HepG2 (cell line): ENCODE data around the gene FAT2. TPM values are rescaled to one million over a fixed set of nuclear protein-coding genes. Genes with fewer than 3 reads are reported as not detected.

Source experiments
- ATAC-seq: fragments of 200-7000 bp; cut with Tn5 transposase; 3 replicates; pipeline ENCODE4 v1.9.1; 2020; ENCODE audit warnings: mild to moderate bottlenecking, moderate library complexity
- BruUV-seq: library from RNA; stranded (reverse); fragments of 400-500 nt; replicated peaks from 2 replicates; lab custom pipeline; 2021; lab: Mats Ljungman, UMichigan
- CTCF ChIA-PET: fragments of 300-600 bp; formaldehyde crosslinking; extraction: SDS; loops from one replicate; lab custom pipeline; 2021; ENCODE audit warnings: low total read pairs, inconsistent platforms, low intra/inter-chr PET ratio; lab: Yijun Ruan, JAX
- POLR2A ChIA-PET: fragments of 350-600 bp; sonication (Branson Sonifier 250); formaldehyde crosslinking; loops from one replicate; lab custom pipeline; 2020; ENCODE audit warnings: antibody characterized with exemption, inconsistent platforms; lab: Yijun Ruan, JAX
- DNase-seq: peaks from one replicate; pipeline ENCODE4 v3.0.0-alpha.2; 2015; ENCODE audit warnings: low spot score
- FAIRE-seq: peaks from 3 replicates; lab custom pipeline; 2011; peaks lifted over from hg19 to GRCh38; lab: Jason Lieb, UNC
- H2AFZ ChIP-seq: one replicate; pipeline ENCODE4 v1.6.1; 2011; ENCODE audit warnings: low read length, inconsistent platforms
- H3K27ac ChIP-seq: fragments of 300-600 bp; 3 replicates; pipeline ENCODE4 v1.8.0; 2011; ENCODE audit warnings: mixed run types, mild to moderate bottlenecking, mixed read lengths, low read length, inconsistent platforms; ENCODE audit not compliant: insufficient read depth; ENCODE audit errors: extremely low read length
- H3K27me3 ChIP-seq, 2 experiments: fragments of 200-600 bp in 1 of 2; 2 replicates in 1 of 2; 3 replicates in 1 of 2; pipeline versions ENCODE4 v1.6.0 to v1.8.0; 2011; ENCODE audit warnings: low read length in 2 of 2, mild to moderate bottlenecking in 2 of 2, moderate library complexity in 2 of 2, inconsistent platforms in 1 of 2; ENCODE audit not compliant: insufficient read depth in 2 of 2, control insufficient read depth in 1 of 2
- H3K36me3 ChIP-seq, 2 experiments: fragments of 200-600 bp in 1 of 2; replicated peaks in 1 of 2; 2 replicates in 1 of 2; 3 replicates in 1 of 2; pipeline versions ENCODE4 v1.5.1 to v1.8.0; 2011; ENCODE audit warnings: low read length in 2 of 2, inconsistent platforms in 1 of 2; ENCODE audit not compliant: insufficient read depth in 2 of 2, control insufficient read depth in 1 of 2
- H3K4me1 ChIP-seq: 2 replicates; pipeline ENCODE4 v1.5.1; 2012; ENCODE audit warnings: low read length, inconsistent platforms; ENCODE audit not compliant: insufficient read depth
- H3K4me2 ChIP-seq: 2 replicates; pipeline ENCODE4 v1.6.0; 2011; ENCODE audit warnings: low read depth, low read length, inconsistent platforms
- H3K4me3 ChIP-seq, 3 experiments: fragments of 200-600 bp in 1 of 3; sonication (generic), shearing (Covaris generic) in 1 of 3; replicated peaks in 1 of 3; 2 replicates each; pipeline ENCODE4 v1.5.1; 2011 to 2016; ENCODE audit warnings: low read length in 3 of 3, inconsistent platforms in 2 of 3, low read depth in 2 of 3, mild to moderate bottlenecking in 2 of 3, control low read depth in 1 of 3, mixed read lengths in 1 of 3; ENCODE audit not compliant: insufficient read depth in 1 of 3
- H3K79me2 ChIP-seq: one replicate; pipeline ENCODE4 v1.6.1; 2011; ENCODE audit warnings: low read length, inconsistent platforms; ENCODE audit not compliant: insufficient read depth
- H3K9ac ChIP-seq: 2 replicates; pipeline ENCODE4 v1.6.0; 2011; ENCODE audit warnings: mild to moderate bottlenecking, low read depth, low read length, inconsistent platforms; ENCODE audit not compliant: insufficient read depth
- H3K9me3 ChIP-seq: 2 replicates; pipeline ENCODE4 v1.5.1; 2012; ENCODE audit warnings: mild to moderate bottlenecking, low read length
- H4K20me1 ChIP-seq: 2 replicates; pipeline ENCODE4 v1.6.0; 2011; ENCODE audit warnings: inconsistent platforms, mild to moderate bottlenecking, low read length, moderate library complexity; ENCODE audit not compliant: insufficient read depth
- HNF4A ChIP-seq: sonication (generic); formaldehyde crosslinking; IDR thresholded peaks from 2 replicates; pipeline ENCODE4 v1.4.0; 2020; ENCODE audit warnings: missing genetic modification reagents
- LCORL ChIP-seq, 2 experiments: fragments of 450-650 bp in 1 of 2; sonication (generic) in 1 of 2; formaldehyde crosslinking in 1 of 2; IDR thresholded peaks; 2 replicates each; pipeline versions ENCODE4 v1.5.0 to v1.6.1; 2017 to 2020; ENCODE audit warnings: antibody characterized with exemption in 1 of 2, missing genetic modification reagents in 1 of 2
- ZBTB21 ChIP-seq: sonication (generic); formaldehyde crosslinking; IDR thresholded peaks from 2 replicates; pipeline ENCODE4 v1.4.0; 2020; ENCODE audit warnings: missing genetic modification reagents
- in situ Hi-C: cut with HindIII; loops from 2 replicates; pipeline ENCODE4 v1.10.0; 2017; ENCODE audit warnings: low pct_unique_long_range_greater_than_20kb; ENCODE audit not compliant: extremely low pct_ligation_motif_present
- intact Hi-C: fragments of 100-400 bp; cut with micrococcal nuclease; formaldehyde crosslinking; loops from one replicate; pipeline ENCODE4 v1.10.0; 2022; ENCODE audit not compliant: unreplicated experiment
- polyA plus RNA-seq, 8 experiments: library from polyadenylated mRNA; depleted of rRNA in 3 of 8; stranded (reverse) in 7 of 8; unstranded in 1 of 8; fragments of >200 nt; fragmentation: Illumina TruSeq in 4 of 8; extraction: Trizol in 4 of 8; gene quantifications; 2 replicates each; pipeline versions ENCODE4 v1.2.1 to v1.2.3, GENCODE V29; 2011 to 2016; ENCODE audit warnings: low read depth in 4 of 8, missing spikeins in 1 of 8, mixed read lengths in 1 of 8; ENCODE audit not compliant: insufficient read depth in 1 of 8
- total RNA-seq, 5 experiments: library from RNA; depleted of rRNA; stranded (reverse); fragments of >200 nt; fragmentation: Illumina TruSeq; extraction: Trizol; gene quantifications; 2 replicates each; pipeline ENCODE4 v1.2.3, GENCODE V29; 2016; ENCODE audit warnings: low read depth in 1 of 5
- TF ChIP-seq, protein P1 (sequence below): sonication (generic); formaldehyde crosslinking; IDR thresholded peaks from 2 replicates; pipeline ENCODE4 v1.4.0; 2020; ENCODE audit warnings: missing genetic modification reagents, borderline replicate concordance
- TF ChIP-seq, protein P2 (sequence below): sonication (generic); formaldehyde crosslinking; IDR thresholded peaks from 2 replicates; pipeline ENCODE4 v1.4.0; 2020; ENCODE audit warnings: mild to moderate bottlenecking, missing genetic modification reagents

FAT2 gene
- total and polyA plus RNA-seq, 2 of the 13 experiments (the other 11 are each of a cell fraction or from before 2014, with no cell fraction given), result not detected

DNA sequence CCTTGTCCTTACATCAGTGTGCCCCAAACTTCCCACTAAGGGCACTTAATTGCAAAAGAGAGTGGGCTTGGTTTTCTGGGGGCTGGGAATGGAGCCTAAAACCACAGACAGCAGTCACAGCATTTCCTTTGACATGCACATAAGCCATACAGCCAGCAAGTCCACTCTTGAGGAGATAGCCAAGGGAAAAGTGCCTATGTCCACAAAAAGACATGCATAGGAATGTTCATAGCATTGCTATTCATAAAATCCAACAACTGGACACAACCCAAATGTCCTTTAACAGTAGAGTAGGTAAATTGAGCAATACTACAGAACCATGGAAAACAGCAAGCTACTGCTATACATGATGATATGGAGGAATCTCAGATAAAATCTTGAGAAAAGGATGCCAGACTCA is 11.7 kb upstream of the FAT2 start:
- intact Hi-C loops (no loop called here), in situ Hi-C loops (no loop called here)
- Histone ChIP-seq H3K27me3 (peaks cover 1 to 5% of the 10 kb centered on the region in 2 experiments; a peak in 2 of 5 replicates), H3K4me2 (no peak overlapping the region), H3K79me2 (no peaks in the 10 kb centered on the region), H4K20me1 (no peaks in the 10 kb centered on the region), H3K4me1 (no peaks in the 10 kb centered on the region), H3K36me3 (no peaks in the 10 kb centered on the region), H3K27ac (no peak overlapping the region), H3K9ac (no peak overlapping the region), H2AFZ (no peak overlapping the region), H3K9me3 (no peaks in the 10 kb centered on the region), H3K4me3 (no peak overlapping the region)
- FAIRE-seq (no peak), DNase-seq (no peak), ATAC-seq (no peak)
- POLR2A ChIA-PET, result no interaction called here
- TF ChIP-seq, protein P1, sequence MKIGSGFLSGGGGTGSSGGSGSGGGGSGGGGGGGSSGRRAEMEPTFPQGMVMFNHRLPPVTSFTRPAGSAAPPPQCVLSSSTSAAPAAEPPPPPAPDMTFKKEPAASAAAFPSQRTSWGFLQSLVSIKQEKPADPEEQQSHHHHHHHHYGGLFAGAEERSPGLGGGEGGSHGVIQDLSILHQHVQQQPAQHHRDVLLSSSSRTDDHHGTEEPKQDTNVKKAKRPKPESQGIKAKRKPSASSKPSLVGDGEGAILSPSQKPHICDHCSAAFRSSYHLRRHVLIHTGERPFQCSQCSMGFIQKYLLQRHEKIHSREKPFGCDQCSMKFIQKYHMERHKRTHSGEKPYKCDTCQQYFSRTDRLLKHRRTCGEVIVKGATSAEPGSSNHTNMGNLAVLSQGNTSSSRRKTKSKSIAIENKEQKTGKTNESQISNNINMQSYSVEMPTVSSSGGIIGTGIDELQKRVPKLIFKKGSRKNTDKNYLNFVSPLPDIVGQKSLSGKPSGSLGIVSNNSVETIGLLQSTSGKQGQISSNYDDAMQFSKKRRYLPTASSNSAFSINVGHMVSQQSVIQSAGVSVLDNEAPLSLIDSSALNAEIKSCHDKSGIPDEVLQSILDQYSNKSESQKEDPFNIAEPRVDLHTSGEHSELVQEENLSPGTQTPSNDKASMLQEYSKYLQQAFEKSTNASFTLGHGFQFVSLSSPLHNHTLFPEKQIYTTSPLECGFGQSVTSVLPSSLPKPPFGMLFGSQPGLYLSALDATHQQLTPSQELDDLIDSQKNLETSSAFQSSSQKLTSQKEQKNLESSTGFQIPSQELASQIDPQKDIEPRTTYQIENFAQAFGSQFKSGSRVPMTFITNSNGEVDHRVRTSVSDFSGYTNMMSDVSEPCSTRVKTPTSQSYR (CRISPR knock-in tag), result no peak
- TF ChIP-seq ZBTB21 (CRISPR knock-in tag) (no peak), HNF4A (CRISPR knock-in tag) (no peak), LCORL (IDR thresholded peaks at IDR 0.05) (no peak), LCORL (CRISPR knock-in tag; IDR thresholded peaks at IDR 0.05) (no peak)
- TF ChIP-seq, protein P2, sequence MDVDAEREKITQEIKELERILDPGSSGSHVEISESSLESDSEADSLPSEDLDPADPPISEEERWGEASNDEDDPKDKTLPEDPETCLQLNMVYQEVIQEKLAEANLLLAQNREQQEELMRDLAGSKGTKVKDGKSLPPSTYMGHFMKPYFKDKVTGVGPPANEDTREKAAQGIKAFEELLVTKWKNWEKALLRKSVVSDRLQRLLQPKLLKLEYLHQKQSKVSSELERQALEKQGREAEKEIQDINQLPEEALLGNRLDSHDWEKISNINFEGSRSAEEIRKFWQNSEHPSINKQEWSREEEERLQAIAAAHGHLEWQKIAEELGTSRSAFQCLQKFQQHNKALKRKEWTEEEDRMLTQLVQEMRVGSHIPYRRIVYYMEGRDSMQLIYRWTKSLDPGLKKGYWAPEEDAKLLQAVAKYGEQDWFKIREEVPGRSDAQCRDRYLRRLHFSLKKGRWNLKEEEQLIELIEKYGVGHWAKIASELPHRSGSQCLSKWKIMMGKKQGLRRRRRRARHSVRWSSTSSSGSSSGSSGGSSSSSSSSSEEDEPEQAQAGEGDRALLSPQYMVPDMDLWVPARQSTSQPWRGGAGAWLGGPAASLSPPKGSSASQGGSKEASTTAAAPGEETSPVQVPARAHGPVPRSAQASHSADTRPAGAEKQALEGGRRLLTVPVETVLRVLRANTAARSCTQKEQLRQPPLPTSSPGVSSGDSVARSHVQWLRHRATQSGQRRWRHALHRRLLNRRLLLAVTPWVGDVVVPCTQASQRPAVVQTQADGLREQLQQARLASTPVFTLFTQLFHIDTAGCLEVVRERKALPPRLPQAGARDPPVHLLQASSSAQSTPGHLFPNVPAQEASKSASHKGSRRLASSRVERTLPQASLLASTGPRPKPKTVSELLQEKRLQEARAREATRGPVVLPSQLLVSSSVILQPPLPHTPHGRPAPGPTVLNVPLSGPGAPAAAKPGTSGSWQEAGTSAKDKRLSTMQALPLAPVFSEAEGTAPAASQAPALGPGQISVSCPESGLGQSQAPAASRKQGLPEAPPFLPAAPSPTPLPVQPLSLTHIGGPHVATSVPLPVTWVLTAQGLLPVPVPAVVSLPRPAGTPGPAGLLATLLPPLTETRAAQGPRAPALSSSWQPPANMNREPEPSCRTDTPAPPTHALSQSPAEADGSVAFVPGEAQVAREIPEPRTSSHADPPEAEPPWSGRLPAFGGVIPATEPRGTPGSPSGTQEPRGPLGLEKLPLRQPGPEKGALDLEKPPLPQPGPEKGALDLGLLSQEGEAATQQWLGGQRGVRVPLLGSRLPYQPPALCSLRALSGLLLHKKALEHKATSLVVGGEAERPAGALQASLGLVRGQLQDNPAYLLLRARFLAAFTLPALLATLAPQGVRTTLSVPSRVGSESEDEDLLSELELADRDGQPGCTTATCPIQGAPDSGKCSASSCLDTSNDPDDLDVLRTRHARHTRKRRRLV (CRISPR knock-in tag), result no peak
- CTCF ChIA-PET, result no interaction called here
- no TSS peak for BruUV-seq
